Glomerular visceral epithelial cell (primary cell): ENCODE results near the gene SVIL.
"Not testable (repeated sequence)": the region's sequence is repeated elsewhere in the genome, so short reads cannot be mapped to it uniquely, and the experiment has no call there.

Experiments used
- DNase-seq: peaks from one replicate; pipeline ENCODE4 v3.0.0-alpha.2; 2016; ENCODE audit errors: extremely low spot score

SVIL gene

GRCh38 chr10:29622382-29622922, 12.3 kb downstream of the SVIL start:
- no peak for DNase-seq

GRCh38 chr10:29621161-29621560, 13.6 kb downstream of the SVIL start:
- DNase-seq, result peak; percentile 92

GRCh38 chr10:29620112-29620690, 14.6 kb downstream of the SVIL start:
- no peak for DNase-seq

GRCh38 chr10:29619241-29619669, 15.5 kb downstream of the SVIL start:
- peak; percentile 28 for DNase-seq

GRCh38 chr10:29618341-29619171, 16.2 kb downstream of the SVIL start:
- DNase-seq, result peak; percentile 68

- DNase-seq, result no peak
Measured at GRCh38 chr10:29617880-29618340, 16.9 kb downstream of the SVIL start.

GRCh38 chr10:29616542-29616941, 18.2 kb downstream of the SVIL start:
- DNase-seq, result no peak

- DNase-seq, result no peak
Measured at GRCh38 chr10:29615195-29615594, 19.6 kb downstream of the SVIL start.

- DNase-seq, result not testable (repeated sequence)
Measured at GRCh38 chr10:29614289-29614688, 20.5 kb downstream of the SVIL start.

GRCh38 chr10:29613791-29614190, 21.0 kb downstream of the SVIL start:
- peak; percentile 66 for DNase-seq

GRCh38 chr10:29613196-29613595, 21.6 kb downstream of the SVIL start:
- no peak for DNase-seq

GRCh38 chr10:29612657-29613056, 22.1 kb downstream of the SVIL start:
- no peak for DNase-seq

- peak; percentile 23 for DNase-seq
Measured at GRCh38 chr10:29611781-29612381, 22.9 kb downstream of the SVIL start.

GRCh38 chr10:29610876-29611647, 23.7 kb downstream of the SVIL start:
- no peak for DNase-seq

- DNase-seq, result not testable (repeated sequence)
Measured at GRCh38 chr10:29610331-29610730, 24.4 kb downstream of the SVIL start.

GRCh38 chr10:29609696-29610095, 25.1 kb downstream of the SVIL start:
- DNase-seq, result no peak

GRCh38 chr10:29608476-29609301, 26.1 kb downstream of the SVIL start:
- DNase-seq, result no peak

GRCh38 chr10:29608062-29608461, 26.7 kb downstream of the SVIL start:
- DNase-seq, result no peak

- no peak for DNase-seq
Measured at GRCh38 chr10:29607576-29607975, 27.2 kb downstream of the SVIL start.

GRCh38 chr10:29606693-29607092, 28.1 kb downstream of the SVIL start:
- DNase-seq, result not testable (repeated sequence)

GRCh38 chr10:29604291-29604825, 30.4 kb downstream of the SVIL start:
- no peak for DNase-seq
